Central memory CD4-positive, alpha-beta T cell (primary cell): ENCODE results near the gene ZNF609.

Experiments used
- DNase-seq: peaks from one replicate; pipeline ENCODE4 v3.0.0; 2022

ZNF609 gene

GRCh38 chr15:64698823-64699222 is 238.4 kb downstream of the ZNF609 start:
- DNase-seq, result no peak

GRCh38 chr15:64699751-64700388 is 239.5 kb downstream of the ZNF609 start:
- no peak for DNase-seq

- no peak for DNase-seq
Measured at GRCh38 chr15:64701051-64701450, 240.7 kb downstream of the ZNF609 start.

- no peak for DNase-seq
Measured at GRCh38 chr15:64701482-64702184, 241.3 kb downstream of the ZNF609 start.

- peak; percentile 89 for DNase-seq
Measured at GRCh38 chr15:64702816-64703631, 242.6 kb downstream of the ZNF609 start.

- no peak for DNase-seq
Measured at GRCh38 chr15:64703632-64703959, 243.2 kb downstream of the ZNF609 start.

GRCh38 chr15:64705006-64705405 is 244.6 kb downstream of the ZNF609 start:
- no peak for DNase-seq

GRCh38 chr15:64706011-64706911 is 245.9 kb downstream of the ZNF609 start:
- no peak for DNase-seq

GRCh38 chr15:64710676-64711428 is 250.5 kb downstream of the ZNF609 start:
- DNase-seq, result no peak

GRCh38 chr15:64712353-64712752 is 252.0 kb downstream of the ZNF609 start:
- DNase-seq, result no peak

- no peak for DNase-seq
Measured at GRCh38 chr15:64713592-64713991, 253.2 kb downstream of the ZNF609 start.

- no peak for DNase-seq
Measured at GRCh38 chr15:64716452-64716851, 256.1 kb downstream of the ZNF609 start.

- no peak for DNase-seq
Measured at GRCh38 chr15:64717130-64717529, 256.8 kb downstream of the ZNF609 start.

GRCh38 chr15:64717735-64718495 is 257.5 kb downstream of the ZNF609 start:
- DNase-seq, result no peak

GRCh38 chr15:64720188-64720587 is 259.8 kb downstream of the ZNF609 start:
- DNase-seq, result no peak

GRCh38 chr15:64730151-64730550 is 269.8 kb downstream of the ZNF609 start:
- no peak for DNase-seq

GRCh38 chr15:64731012-64731804 is 270.8 kb downstream of the ZNF609 start:
- peak; percentile 73 for DNase-seq

GRCh38 chr15:64731805-64732151 is 271.4 kb downstream of the ZNF609 start:
- DNase-seq, result no peak

- DNase-seq, result no peak
Measured at GRCh38 chr15:64732156-64732860, 271.9 kb downstream of the ZNF609 start.
